HG02885 (cell line): Measurements from ENCODE around the gene KISS1R.

Experiments
- ATAC-seq: cut with Tn5 transposase; IDR thresholded peaks from one replicate; pipeline ENCODE4 v1.9.1; 2021; ENCODE audit warnings: mild to moderate bottlenecking; ENCODE audit not compliant: unreplicated experiment, poor library complexity

The KISS1R gene

GRCh38 chr19:934865-935479 is 17.8 kb downstream of the KISS1R start:
- ATAC-seq = no peak

GRCh38 chr19:936175-936546 is 19.0 kb downstream of the KISS1R start:
- ATAC-seq = no peak

GRCh38 chr19:937259-937694 is 20.1 kb downstream of the KISS1R start:
- no peak for ATAC-seq

GRCh38 chr19:938233-938923 is 21.2 kb downstream of the KISS1R start:
- ATAC-seq = no peak

GRCh38 chr19:939439-939838 is 22.3 kb downstream of the KISS1R start:
- ATAC-seq = no peak

- ATAC-seq = no peak
Measured at GRCh38 chr19:939922-940321, 22.8 kb downstream of the KISS1R start.

GRCh38 chr19:940591-941291 is 23.6 kb downstream of the KISS1R start:
- no peak for ATAC-seq

- no peak for ATAC-seq
Measured at GRCh38 chr19:941292-942132, 24.4 kb downstream of the KISS1R start.

- ATAC-seq = no peak
Measured at GRCh38 chr19:942133-942645, 25.1 kb downstream of the KISS1R start.

- no peak for ATAC-seq
Measured at GRCh38 chr19:943551-944170, 26.5 kb downstream of the KISS1R start.

- no peak for ATAC-seq
Measured at GRCh38 chr19:944171-944567, 27.0 kb downstream of the KISS1R start.

GRCh38 chr19:944663-945241 is 27.6 kb downstream of the KISS1R start:
- no peak for ATAC-seq

- no peak for ATAC-seq
Measured at GRCh38 chr19:945401-946252, 28.5 kb downstream of the KISS1R start.

- peak; percentile 10 for ATAC-seq
Measured at GRCh38 chr19:947090-947706, 30.1 kb downstream of the KISS1R start.

GRCh38 chr19:947707-948539 is 30.8 kb downstream of the KISS1R start:
- ATAC-seq = peak; percentile 68

- no peak for ATAC-seq
Measured at GRCh38 chr19:948842-949496, 31.8 kb downstream of the KISS1R start.
